H1 (cell line): Measurements from ENCODE around the gene ZBTB16. TPM values are rescaled to one million over a fixed set of nuclear protein-coding genes. Genes with fewer than 3 reads are reported as not detected.

Source experiments
- CTCF ChIA-PET: fragments of 300-600 bp; sonication (Branson Sonifier 250); formaldehyde crosslinking; loops from one replicate; lab custom pipeline; 2021; ENCODE audit not compliant: partially characterized antibody; lab: Charles Lee
- POLR2A ChIA-PET: fragments of 300-600 bp; sonication (Branson Sonifier 250); formaldehyde crosslinking; loops from one replicate; lab custom pipeline; 2021; ENCODE audit warnings: inconsistent platforms; ENCODE audit not compliant: partially characterized antibody; lab: Charles Lee
- DNase-seq, 2 experiments: peaks; one replicate each; pipeline versions ENCODE4 v3.0.0 to v3.0.0-alpha.2; 2010 to 2022; ENCODE audit warnings: low spot score in 2 of 2, low read depth in 1 of 2, mixed read lengths in 1 of 2
- FAIRE-seq: peaks from 2 replicates; lab custom pipeline; 2011; peaks lifted over from hg19 to GRCh38; lab: Jason Lieb, UNC
- H2AFZ ChIP-seq: 2 replicates; pipeline ENCODE4 v1.8.1; 2012; ENCODE audit warnings: low read length, inconsistent platforms
- H2AK5ac ChIP-seq: 2 replicates; pipeline ENCODE4 v1.6.1; 2013; ENCODE audit warnings: low read depth, low read length
- H2BK120ac ChIP-seq: replicated peaks from 2 replicates; pipeline ENCODE3; 2013; ENCODE audit warnings: low read depth, low read length, inconsistent platforms
- H2BK12ac ChIP-seq: 2 replicates; pipeline ENCODE4 v1.6.1; 2013; ENCODE audit warnings: low read depth, low read length
- H2BK15ac ChIP-seq: 2 replicates; pipeline ENCODE4 v1.6.1; 2013; ENCODE audit warnings: low read length
- H2BK20ac ChIP-seq: 2 replicates; pipeline ENCODE4 v1.6.1; 2013; ENCODE audit warnings: low read length
- H2BK5ac ChIP-seq: 2 replicates; pipeline ENCODE4 v1.6.1; 2013; ENCODE audit warnings: low read depth, low read length
- H3K14ac ChIP-seq: 2 replicates; pipeline ENCODE4 v1.6.1; 2013; ENCODE audit warnings: inconsistent platforms; ENCODE audit not compliant: insufficient read length
- H3K18ac ChIP-seq: 2 replicates; pipeline ENCODE4 v1.6.1; 2013; ENCODE audit warnings: low read length; ENCODE audit errors: extremely low read depth
- H3K23ac ChIP-seq: 2 replicates; pipeline ENCODE4 v1.6.1; 2013; ENCODE audit warnings: inconsistent platforms; ENCODE audit not compliant: insufficient read length
- H3K23me2 ChIP-seq: 2 replicates; pipeline ENCODE4 v1.6.1; 2013; ENCODE audit warnings: low read depth, low read length
- H3K27ac ChIP-seq: 2 replicates; pipeline ENCODE4 v1.6.1; 2011; ENCODE audit warnings: low read depth, low read length, inconsistent platforms
- H3K27me3 ChIP-seq, 4 experiments: replicated peaks in 1 of 4; 1 replicate in 1 of 4; 2 replicates in 3 of 4; pipeline versions ENCODE4 v1.6.1 to v1.8.1; 2011 to 2013; ENCODE audit warnings: low read length in 3 of 4, mild to moderate bottlenecking in 3 of 4, inconsistent platforms in 2 of 4, mixed read lengths in 2 of 4, moderate library complexity in 1 of 4; ENCODE audit not compliant: control insufficient read depth in 3 of 4, insufficient read depth in 3 of 4; ENCODE audit errors: extremely low read depth in 1 of 4
- H3K36me3 ChIP-seq, 4 experiments: 2 replicates each; pipeline versions ENCODE4 v1.6.1 to v1.8.1; 2011 to 2013; ENCODE audit warnings: mild to moderate bottlenecking in 4 of 4, low read length in 3 of 4, moderate library complexity in 2 of 4, control low read depth in 1 of 4, inconsistent platforms in 1 of 4; ENCODE audit not compliant: insufficient read depth in 4 of 4, control insufficient read depth in 2 of 4
- H3K4ac ChIP-seq: replicated peaks from 2 replicates; pipeline ENCODE3; 2013; ENCODE audit warnings: low read length, low read depth, mixed read lengths, inconsistent platforms; ENCODE audit not compliant: insufficient read length
- H3K4me1 ChIP-seq, 4 experiments: replicated peaks in 1 of 4; 1 replicate in 1 of 4; 2 replicates in 3 of 4; pipeline versions ENCODE4 v1.6.1 to v1.8.1; 2011 to 2013; ENCODE audit warnings: low read length in 3 of 4, inconsistent platforms in 2 of 4, mixed read lengths in 1 of 4; ENCODE audit not compliant: insufficient read depth in 4 of 4, control insufficient read depth in 3 of 4
- H3K4me2 ChIP-seq, 2 experiments: 2 replicates each; pipeline versions ENCODE4 v1.6.1 to v1.8.1; 2011 to 2013; ENCODE audit warnings: low read depth in 2 of 2, low read length in 2 of 2, control low read depth in 1 of 2, inconsistent platforms in 1 of 2, mild to moderate bottlenecking in 1 of 2; ENCODE audit not compliant: insufficient read depth in 1 of 2
- H3K4me3 ChIP-seq, 4 experiments: fragments of 200-600, 300-600 bp in 1 of 4; sonication (generic), shearing (Covaris generic), sonication (Bioruptor Twin) in 1 of 4; 2 replicates each; pipeline versions ENCODE4 v1.5.1 to v1.8.1; 2011 to 2016; ENCODE audit warnings: low read length in 4 of 4, low read depth in 3 of 4, control low read depth in 2 of 4, inconsistent platforms in 2 of 4, mild to moderate bottlenecking in 2 of 4, mixed read lengths in 1 of 4, moderate library complexity in 1 of 4; ENCODE audit not compliant: insufficient read depth in 2 of 4; ENCODE audit errors: extremely low read depth in 1 of 4
- H3K56ac ChIP-seq: replicated peaks from 2 replicates; pipeline ENCODE3; 2013; ENCODE audit warnings: low read depth, mild to moderate bottlenecking, mixed read lengths, low read length, inconsistent platforms; ENCODE audit not compliant: insufficient read length
- H3K79me1 ChIP-seq: 2 replicates; pipeline ENCODE4 v1.6.1; 2013; ENCODE audit warnings: low read depth, low read length, control low read depth
- H3K79me2 ChIP-seq, 2 experiments: 2 replicates each; pipeline versions ENCODE4 v1.6.1 to v1.8.1; 2012 to 2013; ENCODE audit warnings: low read length in 2 of 2, mild to moderate bottlenecking in 2 of 2, inconsistent platforms in 1 of 2; ENCODE audit not compliant: insufficient read depth in 2 of 2, control insufficient read depth in 1 of 2
- H3K9ac ChIP-seq, 4 experiments: replicated peaks in 1 of 4; 1 replicate in 1 of 4; 2 replicates in 3 of 4; pipeline versions ENCODE4 v1.6.1 to v1.8.1; 2011 to 2013; ENCODE audit warnings: low read depth in 3 of 4, low read length in 3 of 4, control low read depth in 2 of 4, mild to moderate bottlenecking in 2 of 4, moderate library complexity in 2 of 4, inconsistent platforms in 1 of 4; ENCODE audit errors: extremely low read depth in 1 of 4
- H3K9me3 ChIP-seq, 2 experiments: 2 replicates each; pipeline versions ENCODE4 v1.6.1 to v1.8.1; 2012 to 2013; ENCODE audit warnings: mild to moderate bottlenecking in 2 of 2, moderate library complexity in 2 of 2, control low read depth in 1 of 2, inconsistent platforms in 1 of 2, low read depth in 1 of 2, low read length in 1 of 2, mixed read lengths in 1 of 2; ENCODE audit not compliant: insufficient read depth in 2 of 2
- H4K20me1 ChIP-seq, 2 experiments: replicated peaks in 1 of 2; 2 replicates each; pipeline versions ENCODE3 to v1.8.1; 2011 to 2013; ENCODE audit warnings: inconsistent platforms in 2 of 2, low read length in 2 of 2, mild to moderate bottlenecking in 1 of 2; ENCODE audit not compliant: insufficient read depth in 2 of 2, control insufficient read depth in 1 of 2
- H4K5ac ChIP-seq: 2 replicates; pipeline ENCODE4 v1.6.1; 2013; ENCODE audit warnings: low read length, low read depth, mixed read lengths, inconsistent platforms; ENCODE audit not compliant: insufficient read length
- H4K8ac ChIP-seq: 2 replicates; pipeline ENCODE4 v1.8.0; 2013; ENCODE audit warnings: mild to moderate bottlenecking, moderate library complexity, low read length, inconsistent platforms; ENCODE audit not compliant: insufficient read depth; ENCODE audit errors: extremely low read depth
- H4K91ac ChIP-seq: replicated peaks from 2 replicates; pipeline ENCODE3; 2013; ENCODE audit warnings: low read length, mixed read lengths, inconsistent platforms; ENCODE audit not compliant: insufficient read length
- BACH1 ChIP-seq: IDR thresholded peaks from 2 replicates; pipeline ENCODE4 v1.6.1; 2012; ENCODE audit warnings: low read length, improper control_type of control experiment
- BRCA1 ChIP-seq: IDR thresholded peaks from 2 replicates; pipeline ENCODE4 v1.6.1; 2012; ENCODE audit warnings: low read depth, low read length, improper control_type of control experiment
- CBX5 ChIP-seq: fragments of 300-800, 300-1000 bp; sonication (generic); IDR thresholded peaks from 2 replicates; pipeline ENCODE4 v1.7.1; 2016; ENCODE audit warnings: antibody characterized with exemption, low read length, low read depth
- CBX8 ChIP-seq: fragments of 300-800, 300-1000 bp; sonication (generic); IDR thresholded peaks from 2 replicates; pipeline ENCODE4 v1.7.1; 2016; ENCODE audit warnings: low read depth, low read length, borderline replicate concordance
- CREB1 ChIP-seq: IDR thresholded peaks from 2 replicates; pipeline ENCODE4 v1.6.1; 2012; ENCODE audit warnings: inconsistent platforms
- SIN3A ChIP-seq, 2 experiments: IDR thresholded peaks in 1 of 2; conservative IDR thresholded peaks in 1 of 2; 2 replicates each; pipeline ENCODE4 v1.6.1; 2011 to 2012; ENCODE audit warnings: low read length in 2 of 2, improper control_type of control experiment in 1 of 2, low read depth in 1 of 2, mild to moderate bottlenecking in 1 of 2
- SUZ12 ChIP-seq: fragments of 200-600 bp; sonication (generic); IDR thresholded peaks from 2 replicates; pipeline ENCODE4 v1.6.1; 2012; ENCODE audit warnings: mild to moderate bottlenecking, inconsistent platforms, low read length, moderate library complexity, mixed read lengths
- WGBS, 2 experiments: shearing (Covaris generic) in 1 of 2; methylation state at CpG; one replicate each; pipeline versions ENCODE4 v1.1.6 to v1.1.7; 2013 to 2015; ENCODE audit warnings: low lambda C conversion rate in 2 of 2, mixed read lengths in 2 of 2, inconsistent platforms in 1 of 2, low coverage in 1 of 2, missing lambda C conversion rate in 1 of 2; ENCODE audit not compliant: insufficient replicate concordance in 2 of 2, insufficient coverage in 1 of 2, insufficient read length in 1 of 2; ENCODE audit errors: extremely low coverage in 1 of 2, missing lambda C conversion rate in 1 of 2; 5-methylcytosine and 5-hydroxymethylcytosine counted together
- polyA plus RNA-seq, 7 experiments: library from polyadenylated mRNA; depleted of rRNA in 3 of 7; stranded (reverse) in 5 of 7; unstranded in 2 of 7; fragments of >200 nt in 5 of 7; fragments of 200-250 nt in 2 of 7; gene quantifications; 1 replicate in 5 of 7; 2 replicates in 1 of 7; 4 replicates in 1 of 7; pipeline versions ENCODE4 v1.2.1 to v1.2.3, GENCODE V29; 2011 to 2013; ENCODE audit warnings: missing spikeins in 2 of 7, mixed read lengths in 2 of 7
- total RNA-seq: library from RNA; stranded (reverse); fragmentation: NEBNext Ultra II Directional; extraction: Animal tissue kit (Norgen Biotek cat#: 25700); gene quantifications from 2 replicates; pipeline ENCODE4 v1.2.1, GENCODE V29; 2021
- TF ChIP-seq, protein P1 (sequence below): IDR thresholded peaks from 2 replicates; pipeline ENCODE4 v1.6.1; 2012; ENCODE audit warnings: inconsistent platforms
- TF ChIP-seq, protein P2 (sequence below): IDR thresholded peaks from 2 replicates; pipeline ENCODE4 v1.6.1; 2012; ENCODE audit warnings: inconsistent platforms
- TF ChIP-seq, protein P3 (sequence below): IDR thresholded peaks from 2 replicates; pipeline ENCODE4 v1.6.1; 2012; ENCODE audit warnings: low read length, inconsistent platforms

The ZBTB16 gene
- total and polyA plus RNA-seq, 2 of the 8 experiments (the other 6 are each of a cell fraction or from before 2014, with no cell fraction given) = 0.12 to 0.61 TPM

DNA sequence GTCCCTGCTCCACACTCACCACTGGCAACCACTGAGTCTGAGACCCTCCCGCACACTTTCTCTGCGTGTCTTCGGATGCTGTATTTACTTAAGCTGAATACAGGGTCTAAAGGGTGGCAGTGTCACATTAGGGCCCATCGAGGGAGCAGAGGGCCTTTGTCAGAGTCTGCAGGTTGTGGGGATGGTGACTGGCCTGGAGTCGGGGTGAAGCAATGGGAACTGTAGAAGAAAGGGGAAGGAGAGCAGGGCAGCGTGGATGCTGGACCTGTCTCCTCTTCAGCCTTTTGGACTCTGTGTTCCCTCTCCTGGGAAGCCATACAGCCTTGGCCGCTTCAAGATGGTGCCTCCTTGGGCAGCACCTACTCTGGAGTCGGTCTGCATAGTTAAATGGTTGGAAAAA is 61.1 kb downstream of the ZBTB16 start:
- no peaks in the 10 kb centered on the region for H3K4me1 ChIP-seq
- H3K4me2 ChIP-seq = no peak overlapping the region
- no peaks in the 10 kb centered on the region for H3K23me2 ChIP-seq
- no peak overlapping the region for H4K5ac ChIP-seq
- no peak overlapping the region for H4K91ac ChIP-seq
- H3K56ac ChIP-seq = no peak overlapping the region
- 84% methylated on average over 8 of the region's 8 CpGs; no CpG with 5 or more reads in 1 of the 2 experiments for WGBS, 2 experiments
- no peaks in the 10 kb centered on the region for H3K79me1 ChIP-seq
- no peak for FAIRE-seq
- no peak overlapping the region for H3K18ac ChIP-seq
- POLR2A ChIA-PET = no interaction called here
- no peaks in the 10 kb centered on the region for H3K79me2 ChIP-seq
- DNase-seq = no peak
- H4K8ac ChIP-seq = no peak overlapping the region
- no peak overlapping the region for H3K4ac ChIP-seq
- H2BK12ac ChIP-seq = no peak overlapping the region
- H2BK5ac ChIP-seq = no peak overlapping the region
- H3K36me3 ChIP-seq = no peaks in the 10 kb centered on the region
- H2BK120ac ChIP-seq = no peak overlapping the region
- no peaks in the 10 kb centered on the region for H3K9me3 ChIP-seq
- H3K4me3 ChIP-seq = no peak overlapping the region
- no peak overlapping the region for H2AFZ ChIP-seq
- no peak overlapping the region for H2BK20ac ChIP-seq
- no peaks in the 10 kb centered on the region for H4K20me1 ChIP-seq
- H3K23ac ChIP-seq = no peak overlapping the region
- no peak overlapping the region for H2BK15ac ChIP-seq
- CTCF ChIA-PET = no interaction called here
- no peak overlapping the region for H3K14ac ChIP-seq
- no peak overlapping the region for H3K27ac ChIP-seq
- no peak overlapping the region for H2AK5ac ChIP-seq
- no peak overlapping the region for H3K9ac ChIP-seq
- H3K27me3 ChIP-seq = no peaks in the 10 kb centered on the region
- TF ChIP-seq BACH1 (no peak), CBX5 (no peak), SIN3A (conservative IDR thresholded peaks at IDR 0.05 in 1 of 2, IDR thresholded peaks at IDR 0.05 in 1 of 2; ENCODE audit: low read depth in 1 of 2, low read length in 2 of 2) (no peak), CBX8 (no peak), SUZ12 (no peak), CREB1 (no peak), BRCA1 (no peak)
- TF ChIP-seq, protein P1, sequence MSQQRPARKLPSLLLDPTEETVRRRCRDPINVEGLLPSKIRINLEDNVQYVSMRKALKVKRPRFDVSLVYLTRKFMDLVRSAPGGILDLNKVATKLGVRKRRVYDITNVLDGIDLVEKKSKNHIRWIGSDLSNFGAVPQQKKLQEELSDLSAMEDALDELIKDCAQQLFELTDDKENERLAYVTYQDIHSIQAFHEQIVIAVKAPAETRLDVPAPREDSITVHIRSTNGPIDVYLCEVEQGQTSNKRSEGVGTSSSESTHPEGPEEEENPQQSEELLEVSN = no peak
- TF ChIP-seq, protein P2, sequence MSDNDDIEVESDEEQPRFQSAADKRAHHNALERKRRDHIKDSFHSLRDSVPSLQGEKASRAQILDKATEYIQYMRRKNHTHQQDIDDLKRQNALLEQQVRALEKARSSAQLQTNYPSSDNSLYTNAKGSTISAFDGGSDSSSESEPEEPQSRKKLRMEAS = no peak
- TF ChIP-seq, protein P3, sequence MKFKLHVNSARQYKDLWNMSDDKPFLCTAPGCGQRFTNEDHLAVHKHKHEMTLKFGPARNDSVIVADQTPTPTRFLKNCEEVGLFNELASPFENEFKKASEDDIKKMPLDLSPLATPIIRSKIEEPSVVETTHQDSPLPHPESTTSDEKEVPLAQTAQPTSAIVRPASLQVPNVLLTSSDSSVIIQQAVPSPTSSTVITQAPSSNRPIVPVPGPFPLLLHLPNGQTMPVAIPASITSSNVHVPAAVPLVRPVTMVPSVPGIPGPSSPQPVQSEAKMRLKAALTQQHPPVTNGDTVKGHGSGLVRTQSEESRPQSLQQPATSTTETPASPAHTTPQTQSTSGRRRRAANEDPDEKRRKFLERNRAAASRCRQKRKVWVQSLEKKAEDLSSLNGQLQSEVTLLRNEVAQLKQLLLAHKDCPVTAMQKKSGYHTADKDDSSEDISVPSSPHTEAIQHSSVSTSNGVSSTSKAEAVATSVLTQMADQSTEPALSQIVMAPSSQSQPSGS = no peak
